ENCODE results near the gene CCDC69. TPM values are rescaled to one million over a fixed set of nuclear protein-coding genes. Genes with fewer than 3 reads are reported as not detected.

CCDC69 gene
- total RNA-seq, 2 experiments from 2014 or later: 87.6 to 92.7 TPM

DNA sequence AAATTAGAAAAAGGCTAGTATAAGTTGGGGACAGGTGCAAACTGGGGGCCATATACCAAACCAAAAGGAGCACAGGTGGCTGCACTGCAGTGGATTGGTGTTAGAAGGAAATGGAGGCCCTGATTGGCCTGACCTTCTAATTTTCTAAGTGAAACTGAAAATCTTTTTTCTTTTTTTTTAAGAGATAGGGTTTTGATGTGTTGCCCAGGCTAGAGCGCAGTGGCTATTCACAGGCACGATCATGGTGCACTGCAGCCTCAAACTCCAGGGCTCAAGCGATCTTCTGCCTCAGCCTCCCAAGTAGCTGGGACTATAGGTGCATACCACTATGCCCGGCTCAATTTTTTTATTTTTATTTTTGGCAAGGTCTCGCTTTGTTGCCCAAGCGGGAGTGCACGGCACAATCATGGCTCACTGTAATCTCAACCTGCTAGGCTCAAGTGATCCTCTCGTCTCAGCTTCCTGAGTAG lies 9.8 kb upstream of the CCDC69 start:
- Mint-ChIP-seq H3K36me3 (ENCODE audit: low read depth) (no peaks in the 10 kb centered on the region), H3K27ac (no peak overlapping the region), H3K4me3 (no peak overlapping the region), H3K9me3 (ENCODE audit: insufficient read depth) (no peaks in the 10 kb centered on the region), H3K4me1 (ENCODE audit: low read depth) (peaks cover 38% of the 10 kb centered on the region), H3K27me3 (ENCODE audit: low read depth) (no peaks in the 10 kb centered on the region)
- POLR2A ChIA-PET: interaction anchor here (0.6 to 2.0 kb wide), 3 partner anchors 11 to 533 kb away, joined by 3 to 12 read pairs (median 3); partner anchors contain the start of genes CCDC69 and RBM22
- DNase-seq (no peak), ATAC-seq (no peak)
- CTCF ChIA-PET: interaction anchor here (2.4 to 2.5 kb wide), 2 partner anchors 69 to 108 kb away, joined by 13 read pairs; no protein-coding TSS in a partner anchor

DNA sequence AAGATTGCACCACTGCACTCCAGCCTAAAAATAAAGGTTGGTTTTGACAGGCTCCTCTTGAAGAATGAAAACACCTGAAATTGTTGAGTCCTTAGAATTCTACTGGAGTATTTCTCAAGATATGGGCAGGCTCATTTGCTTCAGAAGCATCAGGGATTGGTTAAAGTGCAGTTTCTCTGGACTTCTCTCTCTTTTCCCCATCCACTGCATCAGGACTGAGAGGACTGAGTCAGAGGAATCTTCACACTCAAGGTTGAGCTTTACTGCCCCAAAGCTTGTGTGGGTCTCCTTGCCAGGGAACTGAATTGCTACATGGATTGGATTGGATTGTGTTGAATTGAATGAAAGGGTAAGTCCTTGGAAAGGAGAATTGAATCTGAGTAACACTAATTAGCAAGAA lies 7.5 kb upstream of the CCDC69 start:
- no peak for ATAC-seq
- no peak for DNase-seq
- Mint-ChIP-seq H3K27me3 (ENCODE audit: low read depth) (no peaks in the 10 kb centered on the region), H3K4me1 (ENCODE audit: low read depth) (peaks cover 27% of the 10 kb centered on the region), H3K36me3 (ENCODE audit: low read depth) (no peaks in the 10 kb centered on the region), H3K4me3 (no peak overlapping the region), H3K9me3 (ENCODE audit: insufficient read depth) (no peaks in the 10 kb centered on the region), H3K27ac (no peak overlapping the region)
- CTCF ChIA-PET: interaction anchor here (0.8 to 1.1 kb wide), 2 partner anchors 9 to 66 kb away, joined by 3 to 7 read pairs; no protein-coding TSS in a partner anchor
- POLR2A ChIA-PET: interaction anchor here (0.7 to 1.4 kb wide), 3 partner anchors 17 to 1917 kb away, joined by 3 read pairs; no protein-coding TSS in a partner anchor

DNA sequence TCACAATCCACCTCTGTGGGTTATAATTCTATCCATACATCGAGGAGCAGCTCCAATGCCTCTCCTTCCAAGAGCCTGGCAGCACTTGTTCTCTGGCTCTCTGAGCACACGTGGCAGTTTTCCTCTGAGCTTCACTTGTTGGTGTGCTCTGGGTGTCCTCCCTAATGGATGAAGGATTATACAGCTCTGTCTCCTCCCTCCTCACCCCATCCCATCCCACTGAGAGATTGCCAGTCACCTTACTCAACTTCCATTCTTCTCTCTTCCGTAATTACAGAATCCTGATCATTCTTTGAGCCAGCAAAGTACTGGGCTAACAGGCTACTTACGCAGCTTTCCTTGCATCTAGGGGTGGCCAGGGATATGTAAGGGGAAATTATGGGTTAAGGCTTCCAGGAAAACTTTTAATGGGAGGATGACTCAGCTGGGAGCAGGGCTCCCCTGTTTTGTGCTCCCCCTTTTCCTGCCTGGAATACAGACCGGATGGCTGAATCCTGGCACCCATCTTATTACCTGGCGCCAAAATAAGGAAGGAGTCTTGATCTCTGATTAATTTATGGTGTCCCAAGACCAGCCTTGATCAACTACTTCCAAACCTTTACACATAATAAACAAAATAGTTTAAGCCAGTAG lies 6.3 kb upstream of the CCDC69 start:
- Mint-ChIP-seq H3K4me3 (no peak overlapping the region), H3K4me1 (ENCODE audit: low read depth) (peaks cover 25% of the 10 kb centered on the region), H3K27ac (no peak overlapping the region), H3K9me3 (ENCODE audit: insufficient read depth) (no peaks in the 10 kb centered on the region), H3K36me3 (ENCODE audit: low read depth) (no peaks in the 10 kb centered on the region), H3K27me3 (ENCODE audit: low read depth) (no peaks in the 10 kb centered on the region)
- DNase-seq (no peak), ATAC-seq (no peak)
- CTCF ChIA-PET: interaction anchor here (1.1 to 3.1 kb wide), 7 partner anchors 8 to 422 kb away, joined by 3 to 8 read pairs (median 4); no protein-coding TSS in a partner anchor
- POLR2A ChIA-PET: interaction anchor here (1.1 kb wide), 1 partner anchor 15 kb away, joined by 3 read pairs; no protein-coding TSS in a partner anchor

DNA sequence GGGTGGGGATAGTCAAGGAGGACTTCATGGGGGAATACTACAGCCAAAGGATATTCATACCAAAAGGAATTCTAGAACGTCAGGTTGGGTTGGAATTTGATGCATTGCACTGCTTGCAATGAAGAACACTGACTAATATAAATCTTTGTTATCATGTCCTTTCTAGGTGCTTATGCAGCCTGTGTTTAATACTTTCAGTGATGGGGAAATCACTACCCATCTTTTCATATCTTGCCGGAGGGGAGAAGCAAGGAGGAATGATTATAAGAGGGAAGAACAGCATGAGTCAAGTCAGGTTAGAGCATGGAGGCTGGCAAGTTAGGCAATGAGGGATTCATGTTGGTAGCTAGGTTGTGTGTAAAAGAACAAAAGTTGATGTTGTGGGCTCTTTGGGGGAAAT lies 5.1 kb upstream of the CCDC69 start:
- ChIA-PET POLR2A (interaction anchor here (0.8 to 1.1 kb wide), 2 partner anchors 9 to 14 kb away, joined by 3 read pairs; no protein-coding TSS in a partner anchor), CTCF (interaction anchor here (0.9 to 11.9 kb wide), 5 partner anchors 10 to 103 kb away, joined by 3 to 133 read pairs (median 7); no protein-coding TSS in a partner anchor)
- Mint-ChIP-seq H3K36me3 (ENCODE audit: low read depth) (no peaks in the 10 kb centered on the region), H3K9me3 (ENCODE audit: insufficient read depth) (no peaks in the 10 kb centered on the region), H3K4me1 (ENCODE audit: low read depth) (peaks cover 24% of the 10 kb centered on the region), H3K4me3 (no peak overlapping the region), H3K27me3 (ENCODE audit: low read depth) (no peaks in the 10 kb centered on the region), H3K27ac (no peak overlapping the region)
- ATAC-seq: no peak
- DNase-seq: no peak

DNA sequence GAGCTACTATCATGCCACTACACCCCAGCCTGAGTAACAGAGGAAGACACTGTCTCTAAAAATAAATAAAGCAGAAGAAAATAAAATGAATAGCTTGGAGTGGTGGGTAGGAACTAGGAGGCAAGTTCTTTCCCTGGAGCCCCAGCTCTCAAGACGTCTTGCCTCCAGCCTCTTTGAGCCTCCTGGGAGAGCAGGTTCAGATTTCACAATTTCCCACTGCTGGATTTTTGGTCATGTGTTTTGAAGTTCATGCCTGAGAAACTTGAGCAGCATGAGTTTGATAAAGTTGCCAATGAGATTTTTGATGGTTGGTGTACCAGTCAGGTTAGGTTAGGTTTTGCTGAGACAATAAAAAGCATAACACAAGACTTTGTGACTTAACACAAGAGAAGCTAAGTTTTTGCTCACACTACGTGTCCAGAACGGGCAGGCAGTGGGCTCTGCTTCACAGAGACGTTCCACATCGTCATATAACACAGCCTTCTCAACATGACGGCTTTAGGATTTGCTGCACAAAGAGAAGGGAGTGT lies 4.1 kb upstream of the CCDC69 start:
- Mint-ChIP-seq H3K27ac (no peak overlapping the region), H3K4me1 (ENCODE audit: low read depth) (peaks cover 18% of the 10 kb centered on the region), H3K27me3 (ENCODE audit: low read depth) (no peaks in the 10 kb centered on the region), H3K36me3 (ENCODE audit: low read depth) (peaks cover 7% of the 10 kb centered on the region), H3K4me3 (no peak overlapping the region), H3K9me3 (ENCODE audit: insufficient read depth) (no peaks in the 10 kb centered on the region)
- POLR2A ChIA-PET: interaction anchor here (1.3 kb wide), 1 partner anchor 14 kb away, joined by 4 read pairs; no protein-coding TSS in a partner anchor
- CTCF ChIA-PET: interaction anchor here (0.9 to 11.9 kb wide), 5 partner anchors 11 to 113 kb away, joined by 3 to 133 read pairs (median 4); no protein-coding TSS in a partner anchor
- ATAC-seq: no peak
- no peak for DNase-seq

DNA sequence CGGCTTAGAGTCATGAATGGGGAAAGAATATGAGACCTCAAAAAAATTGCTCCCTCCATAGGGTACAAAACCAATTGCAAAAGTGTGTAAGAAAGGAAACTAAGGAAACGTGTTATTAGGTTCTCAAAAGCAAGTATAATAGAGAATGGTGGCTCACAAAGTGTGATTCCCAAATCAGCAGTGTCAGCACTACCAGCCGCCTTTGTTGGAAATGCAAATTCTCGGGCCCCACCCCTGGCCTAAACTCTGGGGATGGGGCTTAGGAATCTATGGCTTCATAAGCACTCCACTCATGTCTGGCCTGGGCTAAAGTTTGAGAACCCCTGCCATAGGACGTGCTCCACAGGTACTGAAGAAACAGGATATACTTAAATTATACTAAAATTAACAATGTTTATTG lies 1.6 kb upstream of the CCDC69 start:
- no peak overlapping the region for H3K27ac Mint-ChIP-seq

DNA sequence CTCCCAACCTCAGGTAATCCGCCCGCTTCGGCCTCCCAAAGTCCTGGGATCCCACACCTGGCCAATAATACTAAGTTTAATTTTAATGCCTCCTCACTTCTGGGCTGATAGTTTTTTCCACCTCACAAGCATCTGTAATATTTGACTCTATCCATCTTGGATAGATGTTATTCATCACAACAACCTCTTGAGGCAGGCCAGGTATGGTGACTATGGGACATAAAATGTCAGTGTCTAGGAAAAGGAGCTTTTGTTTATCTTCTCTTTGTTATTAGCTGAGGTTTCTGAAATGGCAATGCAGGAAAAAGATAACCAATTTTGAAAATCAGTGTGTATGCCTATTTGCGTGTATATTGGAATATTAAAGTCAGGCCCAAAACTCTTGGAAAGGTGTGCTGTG lies 1.2 kb upstream of the CCDC69 start:
- ATAC-seq (no peak), DNase-seq (no peak)
- Mint-ChIP-seq H3K36me3 (ENCODE audit: low read depth) (peaks cover 35% of the 10 kb centered on the region), H3K4me1 (ENCODE audit: low read depth) (peaks cover 41% of the 10 kb centered on the region), H3K9me3 (ENCODE audit: insufficient read depth) (no peaks in the 10 kb centered on the region), H3K4me3 (peak overlapping the region; percentile 3), H3K27ac (no peak overlapping the region), H3K27me3 (ENCODE audit: low read depth) (no peaks in the 10 kb centered on the region)
- POLR2A ChIA-PET: interaction anchor here (0.6 to 4.7 kb wide), 2 partner anchors 12 to 22 kb away, joined by 3 to 114 read pairs; no protein-coding TSS in a partner anchor
- CTCF ChIA-PET: interaction anchor here (0.8 to 11.9 kb wide), 4 partner anchors 8 to 17 kb away, joined by 3 to 133 read pairs (median 10); no protein-coding TSS in a partner anchor

More for the DNA sequence above, 1.6 kb upstream of the CCDC69 start:
- ATAC-seq (no peak), DNase-seq (no peak)
- peaks cover 37% of the 10 kb centered on the region for H3K4me1 Mint-ChIP-seq (ENCODE audit: low read depth)
- ChIA-PET POLR2A (interaction anchor here (0.6 to 4.7 kb wide), 2 partner anchors 12 to 22 kb away, joined by 3 to 114 read pairs; no protein-coding TSS in a partner anchor), CTCF (interaction anchor here (0.8 to 11.9 kb wide), 4 partner anchors 9 to 17 kb away, joined by 3 to 133 read pairs (median 10); no protein-coding TSS in a partner anchor)
- H3K4me3 Mint-ChIP-seq: no peak overlapping the region
- H3K9me3 Mint-ChIP-seq (ENCODE audit: insufficient read depth): no peaks in the 10 kb centered on the region
- H3K36me3 Mint-ChIP-seq (ENCODE audit: low read depth): peaks cover 31% of the 10 kb centered on the region
- no peaks in the 10 kb centered on the region for H3K27me3 Mint-ChIP-seq (ENCODE audit: low read depth)

DNA sequence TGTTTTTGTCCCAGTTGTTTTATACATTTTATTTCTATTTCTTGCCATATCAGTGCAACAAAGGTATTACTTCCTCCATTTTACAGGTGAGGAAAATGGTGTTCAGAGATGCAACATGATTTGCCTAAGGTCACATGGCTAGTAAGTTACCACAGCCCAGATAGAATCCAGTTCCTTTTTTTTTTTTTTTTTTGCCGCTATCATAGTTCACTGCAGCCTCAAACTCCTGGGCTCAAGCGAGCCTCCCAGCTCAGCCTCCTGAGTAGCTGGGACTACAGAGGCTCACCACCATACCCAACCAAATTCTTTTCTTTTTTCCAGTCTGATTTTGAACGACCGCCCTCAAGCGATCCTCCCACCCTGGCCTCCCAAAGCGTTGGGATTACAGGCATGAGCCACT lies 480 bp upstream of the CCDC69 start:
- Mint-ChIP-seq H3K27me3 (ENCODE audit: low read depth) (no peaks in the 10 kb centered on the region), H3K27ac (peak overlapping the region; percentile 91), H3K4me1 (ENCODE audit: low read depth) (peaks cover 48% of the 10 kb centered on the region), H3K9me3 (ENCODE audit: insufficient read depth) (no peaks in the 10 kb centered on the region), H3K4me3 (peak overlapping the region; percentile 85), H3K36me3 (ENCODE audit: low read depth) (peaks cover 42% of the 10 kb centered on the region)
- POLR2A ChIA-PET: interaction anchor here (0.9 to 4.7 kb wide), 9 partner anchors 10 to 98 kb away, joined by 3 to 114 read pairs (median 4); partner anchors contain the start of gene ANXA6
- DNase-seq (no peak), ATAC-seq (no peak)
- CTCF ChIA-PET: interaction anchor here (1.0 to 11.9 kb wide), 10 partner anchors 11 to 223 kb away, joined by 3 to 133 read pairs (median 6); partner anchors contain the start of genes GM2A and SLC36A1

DNA sequence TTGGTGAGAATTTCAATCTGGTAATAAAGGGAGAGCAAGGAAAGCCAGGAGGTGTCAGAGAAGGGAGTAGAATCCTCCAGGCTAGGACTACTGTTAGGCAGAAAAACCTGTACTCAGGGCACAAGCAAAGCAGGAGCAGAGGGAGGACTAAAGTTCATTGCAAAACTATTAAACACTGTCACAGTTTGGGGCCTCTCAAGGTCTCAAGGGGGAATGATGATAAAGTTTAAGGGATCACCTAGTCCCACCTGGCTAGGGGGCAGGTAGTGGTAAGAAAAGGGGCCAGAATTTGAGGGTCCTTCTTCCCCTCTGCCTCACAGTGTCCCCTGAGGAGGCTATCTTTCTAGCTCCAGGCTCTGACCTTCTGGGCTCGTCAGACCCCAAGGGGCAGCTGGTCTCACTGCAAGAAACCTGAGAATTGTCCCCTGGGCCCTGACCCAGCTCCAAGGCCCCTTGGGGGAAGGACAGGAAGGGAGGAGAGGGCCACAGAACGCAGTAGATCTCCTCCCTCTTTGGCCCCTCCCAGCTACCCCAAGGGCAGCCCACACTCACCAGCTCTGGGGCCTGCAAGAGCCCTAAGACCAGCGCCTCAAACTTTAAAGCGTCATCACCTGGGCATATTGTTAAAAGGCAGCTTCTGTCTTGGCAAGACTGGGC lies 974 bp downstream of the CCDC69 start:
- H3K9me3 Mint-ChIP-seq (ENCODE audit: insufficient read depth): no peaks in the 10 kb centered on the region
- ATAC-seq: peak; percentile 82
- CTCF ChIA-PET: interaction anchor here (1.1 to 11.9 kb wide), 8 partner anchors 10 to 225 kb away, joined by 3 to 133 read pairs (median 10); partner anchors contain the start of genes GM2A and SLC36A1
- peaks cover 56% of the 10 kb centered on the region for H3K36me3 Mint-ChIP-seq (ENCODE audit: low read depth)
- peak; percentile 74 for DNase-seq
- H3K4me1 Mint-ChIP-seq (ENCODE audit: low read depth): peaks cover 62% of the 10 kb centered on the region
- POLR2A ChIA-PET: interaction anchor here (1.3 to 4.7 kb wide), 5 partner anchors 10 to 66 kb away, joined by 5 to 114 read pairs (median 7); partner anchors contain the start of genes ANXA6 and GM2A
- H3K4me3 Mint-ChIP-seq: peak overlapping the region; percentile 85
- H3K27me3 Mint-ChIP-seq (ENCODE audit: low read depth): no peaks in the 10 kb centered on the region
- H3K27ac Mint-ChIP-seq: peak overlapping the region; percentile 91

DNA sequence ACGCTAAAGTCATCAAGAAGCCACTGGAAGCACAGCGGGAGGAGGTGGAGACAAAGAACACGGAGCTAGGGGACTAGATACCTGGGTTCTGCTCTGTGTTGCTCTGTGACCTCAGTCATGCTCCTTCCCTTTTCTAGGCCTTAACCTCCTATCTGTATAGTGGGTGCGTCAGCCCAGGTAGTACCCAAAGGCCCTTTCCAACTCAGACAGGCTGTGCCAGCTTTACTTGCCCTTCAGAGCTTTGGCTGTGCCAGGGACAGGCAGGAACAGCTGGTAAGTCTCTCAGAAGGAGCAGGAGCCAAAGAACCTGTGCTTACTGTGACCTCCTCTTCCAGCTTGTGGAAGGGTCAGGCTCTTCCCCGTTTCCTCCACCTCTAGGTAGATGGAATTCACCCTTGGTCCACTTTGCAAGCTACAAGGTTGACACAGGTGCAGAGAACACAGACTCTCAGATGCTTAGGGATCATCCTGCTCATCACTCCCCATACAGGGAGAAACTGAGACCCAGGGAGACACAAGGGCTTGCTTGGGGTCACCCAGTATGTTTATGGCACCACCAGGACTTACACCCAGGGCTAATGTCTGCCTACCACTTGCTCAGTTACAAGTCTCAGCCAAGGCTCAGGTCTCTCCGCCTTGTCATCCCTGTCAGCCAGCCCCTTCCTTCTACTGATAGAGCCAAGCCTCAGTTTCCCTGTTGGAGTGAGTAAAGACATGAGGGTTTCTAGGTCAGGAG lies 1.7 kb downstream of the CCDC69 start:
- Mint-ChIP-seq H3K9me3 (ENCODE audit: insufficient read depth) (no peaks in the 10 kb centered on the region), H3K27ac (peak overlapping the region; percentile 91), H3K4me3 (peak overlapping the region; percentile 85), H3K36me3 (ENCODE audit: low read depth) (peaks cover 63% of the 10 kb centered on the region), H3K4me1 (ENCODE audit: low read depth) (peaks cover 69% of the 10 kb centered on the region), H3K27me3 (ENCODE audit: low read depth) (no peaks in the 10 kb centered on the region)
- ChIA-PET CTCF (interaction anchor here (0.6 to 11.9 kb wide), 5 partner anchors 9 to 97 kb away, joined by 3 to 133 read pairs (median 25); no protein-coding TSS in a partner anchor), POLR2A (interaction anchor here (0.9 to 4.7 kb wide), 5 partner anchors 9 to 65 kb away, joined by 4 to 114 read pairs (median 7); partner anchors contain the start of genes ANXA6 and GM2A)
- no peak for DNase-seq
- no peak for ATAC-seq

Measured in activated CD8-positive, alpha-beta T cell treated with anti-CD3 and anti-CD28 coated beads, Interleukin-2, amount 10 ng/mL, durations not matched to agents 7 days and 5 days (primary cell).